Measurements from ENCODE around the gene GPS1. TPM values are rescaled to one million over a fixed set of nuclear protein-coding genes. Genes with fewer than 3 reads are reported as not detected.

The GPS1 gene
- total and polyA plus RNA-seq, 4 experiments from 2014 or later: 85.1 to 148 (median 114) TPM

GRCh38 chr17:82012261-82012639 is 39.4 kb upstream of the GPS1 start:
- CTCF ChIA-PET (ENCODE audit: partially characterized antibody): interaction anchor here (1.4 kb wide), 1 partner anchor 52 kb away, joined by 4 read pairs; no protein-coding TSS in a partner anchor
- Mint-ChIP-seq H3K4me3 (no peak overlapping the region), H3K27ac (no peak overlapping the region), H3K36me3 (no peaks in the 10 kb centered on the region), H3K4me1 (no peaks in the 10 kb centered on the region), H3K9me3 (no peaks in the 10 kb centered on the region), H3K27me3 (no peaks in the 10 kb centered on the region)
- H3K4me1 ChIP-seq (ENCODE audit: insufficient read depth, low read length): no peaks in the 10 kb centered on the region
- H3K9me3 ChIP-seq (ENCODE audit: control insufficient read depth in 1 of 2, low read length in 2 of 2): no peaks in the 10 kb centered on the region
- intact Hi-C loops (cut with micrococcal nuclease): no loop called here
- no peak for DNase-seq
- H3K4me3 ChIP-seq (ENCODE audit: low read length in 2 of 2): no peak overlapping the region
- POLR2A ChIA-PET (ENCODE audit: partially characterized antibody): interaction anchor here (0.6 kb wide), 1 partner anchor 13 kb away, joined by 3 read pairs; no protein-coding TSS in a partner anchor
- H3K27me3 ChIP-seq (ENCODE audit: insufficient read depth, low read length): no peaks in the 10 kb centered on the region
- H3K36me3 ChIP-seq (ENCODE audit: insufficient read depth, low read length): no peaks in the 10 kb centered on the region
- H3K27ac ChIP-seq (ENCODE audit: low read depth, low read length): no peak overlapping the region

DNA sequence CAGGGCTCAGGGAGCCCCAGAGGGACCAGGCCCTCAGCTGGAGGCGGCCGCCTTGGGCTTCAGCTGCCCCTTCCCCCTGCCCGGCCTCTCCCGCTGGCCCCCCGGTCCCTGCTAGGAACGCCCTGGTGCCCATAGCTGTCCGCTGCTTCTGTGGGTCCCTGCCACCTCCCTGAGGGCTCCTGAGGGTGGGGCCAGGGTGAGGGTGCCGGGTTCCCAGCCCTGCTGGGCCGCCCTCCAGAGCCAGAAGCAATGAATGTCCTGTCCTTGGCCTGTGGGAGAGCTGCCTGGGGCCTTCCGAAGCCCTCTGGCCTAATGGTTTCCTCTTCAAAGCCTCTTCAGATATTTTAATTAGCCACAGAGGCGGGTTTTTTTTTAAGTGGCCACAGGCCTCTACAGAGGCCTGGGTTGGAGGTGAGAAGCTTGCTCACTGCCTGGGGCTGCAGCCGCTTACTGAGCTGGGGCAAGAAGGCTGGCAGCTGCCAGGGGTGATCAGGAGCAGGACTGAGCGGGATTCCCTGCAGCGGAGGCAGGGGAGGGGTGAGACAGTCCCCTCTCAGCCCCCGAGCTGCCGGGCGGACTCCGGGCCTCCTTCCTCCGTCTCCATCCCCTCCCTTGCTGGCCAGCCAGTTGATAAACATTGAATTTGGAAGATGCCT is 38.9 kb upstream of the GPS1 start:
- Mint-ChIP-seq H3K4me1 (no peaks in the 10 kb centered on the region), H3K4me3 (no peak overlapping the region), H3K27me3 (no peaks in the 10 kb centered on the region), H3K27ac (no peak overlapping the region), H3K36me3 (no peaks in the 10 kb centered on the region), H3K9me3 (no peaks in the 10 kb centered on the region)
- no peak overlapping the region for H3K4me3 ChIP-seq (ENCODE audit: low read length in 2 of 2)
- no peaks in the 10 kb centered on the region for H3K9me3 ChIP-seq (ENCODE audit: control insufficient read depth in 1 of 2, low read length in 2 of 2)
- H3K27ac ChIP-seq (ENCODE audit: low read depth, low read length): no peak overlapping the region
- intact Hi-C loops (cut with micrococcal nuclease): no loop called here
- no peak for DNase-seq
- no peaks in the 10 kb centered on the region for H3K36me3 ChIP-seq (ENCODE audit: insufficient read depth, low read length)
- no peaks in the 10 kb centered on the region for H3K4me1 ChIP-seq (ENCODE audit: insufficient read depth, low read length)
- POLR2A ChIA-PET (ENCODE audit: partially characterized antibody): interaction anchor here (0.6 kb wide), 1 partner anchor 12 kb away, joined by 3 read pairs; no protein-coding TSS in a partner anchor
- no peaks in the 10 kb centered on the region for H3K27me3 ChIP-seq (ENCODE audit: insufficient read depth, low read length)
- CTCF ChIA-PET (ENCODE audit: partially characterized antibody): interaction anchor here (1.4 kb wide), 1 partner anchor 52 kb away, joined by 4 read pairs; no protein-coding TSS in a partner anchor

DNA sequence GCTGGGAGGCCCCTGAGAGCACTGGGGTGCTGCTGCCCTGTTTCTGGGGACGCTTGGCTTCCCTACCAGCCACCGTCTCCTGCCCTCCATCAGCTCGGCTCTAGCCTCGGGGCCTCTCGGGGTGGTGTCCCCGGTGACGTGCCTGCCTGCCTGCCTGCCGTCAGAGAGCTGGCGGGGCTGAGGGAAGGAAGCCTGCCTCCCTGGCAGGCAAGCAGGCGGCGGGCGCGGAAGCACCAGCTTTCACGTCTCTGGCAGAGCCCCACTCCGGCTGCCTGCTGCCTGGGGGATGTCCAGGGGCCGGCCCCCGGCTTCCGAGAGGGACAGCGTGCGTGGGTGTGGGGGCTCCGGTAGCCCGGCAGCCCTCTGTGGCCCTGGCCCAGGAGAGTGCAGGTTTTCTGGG is 38.4 kb upstream of the GPS1 start:
- ChIA-PET POLR2A (ENCODE audit: partially characterized antibody) (no interaction called here), CTCF (ENCODE audit: partially characterized antibody) (interaction anchor here (1.4 kb wide), 1 partner anchor 53 kb away, joined by 4 read pairs; no protein-coding TSS in a partner anchor)
- no peak overlapping the region for H3K27ac ChIP-seq (ENCODE audit: low read depth, low read length)
- H3K9me3 ChIP-seq (ENCODE audit: control insufficient read depth in 1 of 2, low read length in 2 of 2): no peaks in the 10 kb centered on the region
- Mint-ChIP-seq H3K36me3 (peaks cover 0 to under 1% of the 10 kb centered on the region in 2 donors), H3K9me3 (no peaks in the 10 kb centered on the region), H3K4me3 (no peak overlapping the region), H3K4me1 (no peaks in the 10 kb centered on the region), H3K27ac (no peak overlapping the region), H3K27me3 (no peaks in the 10 kb centered on the region)
- H3K4me1 ChIP-seq (ENCODE audit: insufficient read depth, low read length): no peaks in the 10 kb centered on the region
- no peak overlapping the region for H3K4me3 ChIP-seq (ENCODE audit: low read length in 2 of 2)
- intact Hi-C loops (cut with micrococcal nuclease): no loop called here
- no peaks in the 10 kb centered on the region for H3K36me3 ChIP-seq (ENCODE audit: insufficient read depth, low read length)
- H3K27me3 ChIP-seq (ENCODE audit: insufficient read depth, low read length): no peaks in the 10 kb centered on the region
- no peak for DNase-seq

DNA sequence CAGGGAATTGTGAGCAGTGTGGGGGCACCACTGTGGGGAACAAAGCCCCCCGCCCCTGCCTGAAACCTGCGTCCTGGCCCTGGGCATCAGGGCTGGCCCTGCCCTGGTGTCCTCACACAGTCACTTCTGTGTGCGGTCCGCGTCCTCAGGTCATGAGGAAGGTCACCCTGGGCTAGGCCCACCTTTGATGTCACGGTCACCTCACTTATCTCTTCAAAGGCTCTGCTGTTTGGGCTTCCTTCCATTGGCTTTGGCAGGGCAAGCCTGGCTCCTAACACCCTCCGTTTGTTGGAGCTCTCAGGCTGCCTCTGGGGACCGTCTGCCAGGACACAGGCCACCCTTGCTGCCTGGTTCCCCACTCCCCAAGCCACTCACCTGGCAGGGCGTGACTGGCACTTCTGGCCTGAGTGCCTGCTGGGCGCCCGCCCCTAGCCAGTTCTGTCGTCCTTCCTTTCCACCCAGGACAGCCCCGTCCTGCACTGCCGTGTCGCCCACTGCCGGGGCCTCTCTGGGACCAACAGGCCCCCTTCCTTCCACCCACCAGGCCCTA is 37.9 kb upstream of the GPS1 start:
- no peaks in the 10 kb centered on the region for H3K9me3 ChIP-seq (ENCODE audit: control insufficient read depth in 1 of 2, low read length in 2 of 2)
- no peak overlapping the region for H3K27ac Mint-ChIP-seq
- no peak for DNase-seq
- H3K27me3 ChIP-seq (ENCODE audit: insufficient read depth, low read length): no peaks in the 10 kb centered on the region
- POLR2A ChIA-PET (ENCODE audit: partially characterized antibody): interaction anchor here (1.1 kb wide), 1 partner anchor 47 kb away, joined by 3 read pairs; no protein-coding TSS in a partner anchor
- H3K27ac ChIP-seq (ENCODE audit: low read depth, low read length): no peak overlapping the region
- no peaks in the 10 kb centered on the region for H3K36me3 ChIP-seq (ENCODE audit: insufficient read depth, low read length)
- CTCF ChIA-PET (ENCODE audit: partially characterized antibody): no interaction called here
- H3K36me3 Mint-ChIP-seq: peaks cover 0 to 3% of the 10 kb centered on the region in 2 donors
- H3K27me3 Mint-ChIP-seq: no peaks in the 10 kb centered on the region
- H3K9me3 Mint-ChIP-seq: no peaks in the 10 kb centered on the region
- no peaks in the 10 kb centered on the region for H3K4me1 ChIP-seq (ENCODE audit: insufficient read depth, low read length)
- H3K4me1 Mint-ChIP-seq: peaks cover 0 to 3% (median 0%) of the 10 kb centered on the region in 4 donors
- H3K4me3 Mint-ChIP-seq: no peak overlapping the region
- H3K4me3 ChIP-seq (ENCODE audit: low read length in 2 of 2): no peak overlapping the region
- intact Hi-C loops (cut with micrococcal nuclease): no loop called here

DNA sequence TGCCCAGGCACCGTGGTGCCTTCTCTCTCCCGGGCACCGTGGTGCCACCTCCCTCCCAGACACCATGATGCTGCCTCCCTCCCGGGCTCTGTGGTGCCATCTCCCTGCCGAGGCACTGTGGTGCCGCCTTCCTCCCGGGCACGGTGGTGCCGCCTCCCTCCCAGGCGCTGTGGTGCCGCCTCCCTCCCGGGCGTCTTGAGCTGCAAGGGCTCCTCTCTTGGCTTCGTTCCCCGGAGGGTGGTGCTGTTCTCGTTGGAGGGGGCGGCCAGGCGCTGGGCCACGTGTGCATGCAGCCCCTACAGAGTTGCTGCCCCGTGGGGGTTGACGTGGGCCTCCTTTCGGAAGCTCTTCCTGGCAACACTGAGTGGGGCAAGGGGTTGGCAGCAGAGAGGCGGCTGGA is 37.3 kb upstream of the GPS1 start:
- Histone ChIP-seq H3K9me3 (ENCODE audit: control insufficient read depth in 1 of 2, low read length in 2 of 2) (no peaks in the 10 kb centered on the region), H3K36me3 (ENCODE audit: insufficient read depth, low read length) (no peaks in the 10 kb centered on the region), H3K27ac (ENCODE audit: low read depth, low read length) (no peak overlapping the region), H3K4me1 (ENCODE audit: insufficient read depth, low read length) (no peaks in the 10 kb centered on the region), H3K4me3 (ENCODE audit: low read length in 2 of 2) (no peak overlapping the region), H3K27me3 (ENCODE audit: insufficient read depth, low read length) (no peaks in the 10 kb centered on the region)
- Mint-ChIP-seq H3K27ac (no peak overlapping the region), H3K4me3 (no peak overlapping the region), H3K27me3 (no peaks in the 10 kb centered on the region), H3K9me3 (no peaks in the 10 kb centered on the region), H3K36me3 (peaks cover 0 to 3% of the 10 kb centered on the region in 2 donors), H3K4me1 (peaks cover 0 to 5% (median 0%) of the 10 kb centered on the region in 4 donors)
- CTCF ChIA-PET (ENCODE audit: partially characterized antibody): no interaction called here
- DNase-seq: no peak
- intact Hi-C loops (cut with micrococcal nuclease): no loop called here
- POLR2A ChIA-PET (ENCODE audit: partially characterized antibody): interaction anchor here (1.1 kb wide), 1 partner anchor 47 kb away, joined by 3 read pairs; no protein-coding TSS in a partner anchor

DNA sequence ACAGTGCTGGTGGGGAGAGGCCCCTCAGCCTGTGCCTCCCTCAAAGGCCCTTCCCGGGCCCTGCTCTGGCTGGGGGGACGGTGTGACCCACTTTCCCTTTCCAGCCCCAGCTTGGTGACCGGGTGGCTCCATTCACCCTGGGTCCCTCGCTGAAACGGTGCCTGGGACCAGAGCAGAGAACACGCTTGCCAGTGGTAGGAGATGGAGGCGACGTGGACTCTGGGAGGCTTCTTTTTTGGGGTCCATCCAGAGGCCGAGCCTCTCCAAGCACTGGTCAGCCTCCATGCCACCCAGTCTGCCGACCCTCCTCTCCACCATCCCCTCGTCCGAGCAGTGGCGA is 36.8 kb upstream of the GPS1 start:
- H3K9me3 ChIP-seq (ENCODE audit: control insufficient read depth in 1 of 2, low read length in 2 of 2): no peaks in the 10 kb centered on the region
- H3K27ac ChIP-seq (ENCODE audit: low read depth, low read length): no peak overlapping the region
- ChIA-PET CTCF (ENCODE audit: partially characterized antibody) (interaction anchor here (1.6 kb wide), 1 partner anchor 56 kb away, joined by 6 read pairs; no protein-coding TSS in a partner anchor), POLR2A (ENCODE audit: partially characterized antibody) (interaction anchor here (1.1 kb wide), 1 partner anchor 48 kb away, joined by 3 read pairs; no protein-coding TSS in a partner anchor)
- Mint-ChIP-seq H3K27ac (no peak overlapping the region), H3K9me3 (no peaks in the 10 kb centered on the region), H3K36me3 (peaks cover 0 to 3% of the 10 kb centered on the region in 2 donors), H3K4me3 (no peak overlapping the region), H3K27me3 (no peaks in the 10 kb centered on the region), H3K4me1 (peaks cover 0 to 5% (median 0%) of the 10 kb centered on the region in 4 donors)
- no peak for DNase-seq
- intact Hi-C loops (cut with micrococcal nuclease): no loop called here
- no peaks in the 10 kb centered on the region for H3K27me3 ChIP-seq (ENCODE audit: insufficient read depth, low read length)
- H3K4me3 ChIP-seq (ENCODE audit: low read length in 2 of 2): no peak overlapping the region
- H3K36me3 ChIP-seq (ENCODE audit: insufficient read depth, low read length): no peaks in the 10 kb centered on the region
- no peaks in the 10 kb centered on the region for H3K4me1 ChIP-seq (ENCODE audit: insufficient read depth, low read length)

- no peaks in the 10 kb centered on the region for H3K27me3 ChIP-seq (ENCODE audit: insufficient read depth, low read length)
- no peaks in the 10 kb centered on the region for H3K4me1 ChIP-seq (ENCODE audit: insufficient read depth, low read length)
- no peak overlapping the region for H3K4me3 ChIP-seq (ENCODE audit: low read length in 2 of 2)
- no peak for DNase-seq
- Mint-ChIP-seq H3K4me3 (no peak overlapping the region), H3K27me3 (no peaks in the 10 kb centered on the region), H3K9me3 (no peaks in the 10 kb centered on the region), H3K4me1 (peaks cover 0 to 5% (median under 1%) of the 10 kb centered on the region in 4 donors), H3K36me3 (peaks cover 0 to 3% of the 10 kb centered on the region in 2 donors), H3K27ac (no peak overlapping the region)
- ChIA-PET POLR2A (ENCODE audit: partially characterized antibody) (interaction anchor here (1.1 kb wide), 1 partner anchor 48 kb away, joined by 3 read pairs; no protein-coding TSS in a partner anchor), CTCF (ENCODE audit: partially characterized antibody) (interaction anchor here (1.6 kb wide), 2 partner anchors 22 to 56 kb away, joined by 3 to 6 read pairs; partner anchors contain the start of gene DCXR)
- no peaks in the 10 kb centered on the region for H3K36me3 ChIP-seq (ENCODE audit: insufficient read depth, low read length)
- intact Hi-C loops (cut with micrococcal nuclease): no loop called here
- no peak overlapping the region for H3K27ac ChIP-seq (ENCODE audit: low read depth, low read length)
- H3K9me3 ChIP-seq (ENCODE audit: control insufficient read depth in 1 of 2, low read length in 2 of 2): no peaks in the 10 kb centered on the region
These were observed 36.3 kb upstream of the GPS1 start for GRCh38 chr17:82015311-82015971.

Data from CD4-positive, alpha-beta memory T cell (primary cell).